ENCODE data around the gene MEF2A.

The MEF2A gene

GRCh38 chr15:99763827-99764226, 198.0 kb downstream of the MEF2A start:
- no peak for DNase-seq (ENCODE audit: low read depth)
- H3K4me3 ChIP-seq (ENCODE audit: low read depth, low read length): no peak overlapping the region
- TF ChIP-seq CTCF (IDR thresholded peaks at IDR 0.05; ENCODE audit: insufficient read depth, low read depth, low read length, missing control alignments): no peak

GRCh38 chr15:99764522-99764921, 198.7 kb downstream of the MEF2A start:
- no peak for TF ChIP-seq CTCF (IDR thresholded peaks at IDR 0.05; ENCODE audit: insufficient read depth, low read depth, low read length, missing control alignments)
- DNase-seq (ENCODE audit: low read depth): no peak
- no peak overlapping the region for H3K4me3 ChIP-seq (ENCODE audit: low read depth, low read length)

Measured in GM12865 (cell line).